Kidney (tissue), 14 donors: Measurements from ENCODE around the gene C4orf50. TPM values are rescaled to one million over a fixed set of nuclear protein-coding genes. Genes with fewer than 3 reads are reported as not detected.
A peak's percentile ranks its signal among the peaks of the same experiment; 100 is the strongest.

Experiments
- DNase-seq, 5 donors: peaks; one replicate each; pipeline ENCODE4 v3.0.0-alpha.2; 2013 to 2020
- FAIRE-seq: peaks from 2 replicates; lab custom pipeline; 2012; peaks lifted over from hg19 to GRCh38; lab: Jason Lieb, UNC
- H3K27ac ChIP-seq, 2 donors: one replicate each; pipeline ENCODE4 v1.7.0; 2013; ENCODE audit warnings: low read depth in 2 of 2, low read length in 2 of 2, inconsistent platforms in 1 of 2
- H3K27me3 ChIP-seq: one replicate; pipeline ENCODE4 v1.7.1; 2013; ENCODE audit warnings: low read length, inconsistent platforms; ENCODE audit not compliant: control insufficient read depth, insufficient read depth
- H3K36me3 ChIP-seq, 3 donors: one replicate each; pipeline versions ENCODE4 v1.7.0 to v1.7.1; 2013; ENCODE audit warnings: low read length in 3 of 3, control low read depth in 1 of 3, inconsistent platforms in 1 of 3; ENCODE audit not compliant: insufficient read depth in 3 of 3, control insufficient read depth in 2 of 3
- H3K4me1 ChIP-seq, 3 donors: one replicate each; pipeline versions ENCODE4 v1.7.0 to v1.7.1; 2013; ENCODE audit warnings: low read length in 3 of 3, inconsistent platforms in 1 of 3, low read depth in 1 of 3; ENCODE audit not compliant: control insufficient read depth in 2 of 3, insufficient read depth in 2 of 3
- H3K4me3 ChIP-seq, 3 donors: one replicate each; pipeline versions ENCODE4 v1.7.0 to v1.8.1; 2013; ENCODE audit warnings: low read length in 3 of 3, control low read depth in 1 of 3, inconsistent platforms in 1 of 3
- H3K9ac ChIP-seq, 3 donors: one replicate each; pipeline versions ENCODE4 v1.7.0 to v1.7.1; 2013; ENCODE audit warnings: low read length in 3 of 3, control low read depth in 1 of 3, inconsistent platforms in 1 of 3
- H3K9me3 ChIP-seq, 3 donors: one replicate each; pipeline versions ENCODE4 v1.7.0 to v1.7.1; 2013; ENCODE audit warnings: low read length in 3 of 3, control low read depth in 1 of 3, inconsistent platforms in 1 of 3; ENCODE audit not compliant: control insufficient read depth in 2 of 3, insufficient read depth in 1 of 3
- CTCF ChIP-seq: IDR thresholded peaks from 3 replicates; pipeline ENCODE4 v1.5.1; 2012; ENCODE audit warnings: mild to moderate bottlenecking, moderate library complexity, borderline replicate concordance; ENCODE audit not compliant: insufficient read depth; ENCODE audit errors: extremely low read depth
- intact Hi-C: fragments of 100-400 bp; cut with DNase I; formaldehyde crosslinking; loops from one replicate; pipeline ENCODE4 v1.11.1; 2022
- polyA plus RNA-seq: library from polyadenylated mRNA; stranded (reverse); fragments of 350-450 nt; fragmentation: Illumina TruSeq; extraction: RNeasy Lipid Tissue Mini Kit (QIAGEN cat#74804); gene quantifications from one replicate; pipeline ENCODE4 v1.2.3, GENCODE V29; 2014; ENCODE audit warnings: low read depth, low replicate concordance; ENCODE audit not compliant: insufficient read depth
- total RNA-seq: library from RNA; stranded (reverse); fragmentation: NEBNext Ultra II Directional; extraction: Animal tissue kit (Norgen Biotek cat#: 25700); gene quantifications from one replicate; pipeline ENCODE4 v1.2.1, GENCODE V29; 2021
- donor health status: control.
- donor health status: control.
- donor health status: control.
- donor health status: control.
- donor health status: control.
- donor health status: DM: yes; HTN: yes; CAD: no.
- donor health status: Normal renal cell carcinoma (clear cell type).

Gene C4orf50
- total and polyA plus RNA-seq, 2 donors from 2014 or later = 0.16 TPM; not detected in 1

DNA sequence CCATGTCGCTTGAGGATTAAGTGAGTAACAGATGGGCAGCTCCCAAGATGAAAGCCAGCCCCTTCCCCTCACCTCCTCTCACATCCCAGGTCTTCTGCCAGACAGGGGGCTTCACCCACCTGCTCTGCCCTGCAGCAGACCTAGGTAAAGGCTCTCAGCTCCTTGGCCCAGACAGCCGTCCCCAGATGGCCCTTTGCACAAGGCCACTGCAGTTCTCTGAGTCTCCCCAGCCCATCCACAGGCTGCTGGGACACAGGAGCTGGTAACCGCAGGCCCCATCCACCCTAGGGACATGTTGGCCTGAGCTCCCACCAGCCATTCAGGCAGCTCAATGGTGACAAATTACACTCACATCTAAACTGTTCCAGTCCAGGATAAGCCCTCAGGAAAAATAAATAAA, 15.3 kb downstream of the C4orf50 start:
- TF ChIP-seq CTCF = no peak
- H3K27me3 ChIP-seq = peaks cover 13% of the 10 kb centered on the region
- no peak overlapping the region for H3K27ac ChIP-seq
- DNase-seq (peak in 1 of 5 donors; percentile 5), FAIRE-seq (no peak)
- peaks cover 0 to 6% (median 0%) of the 10 kb centered on the region in 3 donors for H3K4me1 ChIP-seq
- no peak overlapping the region for H3K4me3 ChIP-seq
- no peak overlapping the region for H3K9ac ChIP-seq
- H3K36me3 ChIP-seq = no peaks in the 10 kb centered on the region
- intact Hi-C loops = no loop called here
- peaks cover 0 to 8% (median 0%) of the 10 kb centered on the region in 3 donors for H3K9me3 ChIP-seq

GRCh38 chr4:6002492-6002833, 15.8 kb downstream of the C4orf50 start:
- Histone ChIP-seq H3K36me3 (no peaks in the 10 kb centered on the region), H3K4me1 (peaks cover 0 to 6% (median 0%) of the 10 kb centered on the region in 3 donors), H3K4me3 (no peak overlapping the region), H3K27me3 (peaks cover 8% of the 10 kb centered on the region), H3K27ac (no peak overlapping the region), H3K9ac (no peak overlapping the region), H3K9me3 (peaks cover 0 to 8% (median 0%) of the 10 kb centered on the region in 3 donors)
- no peak for FAIRE-seq
- TF ChIP-seq CTCF = no peak
- DNase-seq = peak in 1 of 5 donors; percentile 68
- intact Hi-C loops = no loop called here

GRCh38 chr4:6001680-6002491, 16.3 kb downstream of the C4orf50 start:
- intact Hi-C loops = no loop called here

More at GRCh38 chr4:6001680-6002491, 16.3 kb downstream of the C4orf50 start:
- no peak overlapping the region for H3K9ac ChIP-seq
- peaks cover 0 to 8% (median 0%) of the 10 kb centered on the region in 3 donors for H3K9me3 ChIP-seq
- no peak for TF ChIP-seq CTCF
- FAIRE-seq = no peak
- peak in 1 of 5 donors; percentile 7 for DNase-seq
- no peak overlapping the region for H3K27ac ChIP-seq
- H3K27me3 ChIP-seq = peaks cover 4% of the 10 kb centered on the region
- H3K36me3 ChIP-seq = no peaks in the 10 kb centered on the region
- no peak overlapping the region for H3K4me3 ChIP-seq
- peaks cover 0 to 6% (median 0%) of the 10 kb centered on the region in 3 donors for H3K4me1 ChIP-seq
